H7 (cell line): ENCODE data around the gene SUN5. TPM values are rescaled to one million over a fixed set of nuclear protein-coding genes. Genes with fewer than 3 reads are reported as not detected.
"Not testable (repeated sequence)": the region's sequence is repeated elsewhere in the genome, so short reads cannot be mapped to it uniquely, and the experiment has no call there.

Source experiments
- DNase-seq: peaks from one replicate; pipeline ENCODE4 v3.0.0; 2012
- H3K27me3 ChIP-seq: 2 replicates; pipeline ENCODE4 v1.6.0; 2011; ENCODE audit warnings: mild to moderate bottlenecking, low read length; ENCODE audit not compliant: control insufficient read depth, insufficient read depth
- H3K36me3 ChIP-seq: replicated peaks from 2 replicates; pipeline ENCODE4 v1.5.1; 2011; ENCODE audit warnings: low read length; ENCODE audit not compliant: control insufficient read depth, insufficient read depth
- H3K4me3 ChIP-seq: 2 replicates; pipeline ENCODE4 v1.5.1; 2011; ENCODE audit warnings: low read depth, mild to moderate bottlenecking, control low read depth, low read length, moderate library complexity; ENCODE audit not compliant: insufficient read depth
- total RNA-seq: library from RNA; depleted of rRNA; stranded (reverse); fragments of >200 nt; shearing (Covaris generic); gene quantifications from 2 replicates; pipeline ENCODE4 v1.2.3, GENCODE V29; 2014; rRNA removed

The SUN5 gene, protein sequence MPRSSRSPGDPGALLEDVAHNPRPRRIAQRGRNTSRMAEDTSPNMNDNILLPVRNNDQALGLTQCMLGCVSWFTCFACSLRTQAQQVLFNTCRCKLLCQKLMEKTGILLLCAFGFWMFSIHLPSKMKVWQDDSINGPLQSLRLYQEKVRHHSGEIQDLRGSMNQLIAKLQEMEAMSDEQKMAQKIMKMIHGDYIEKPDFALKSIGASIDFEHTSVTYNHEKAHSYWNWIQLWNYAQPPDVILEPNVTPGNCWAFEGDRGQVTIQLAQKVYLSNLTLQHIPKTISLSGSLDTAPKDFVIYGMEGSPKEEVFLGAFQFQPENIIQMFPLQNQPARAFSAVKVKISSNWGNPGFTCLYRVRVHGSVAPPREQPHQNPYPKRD
- total RNA-seq: not detected in 2 replicates

DNA sequence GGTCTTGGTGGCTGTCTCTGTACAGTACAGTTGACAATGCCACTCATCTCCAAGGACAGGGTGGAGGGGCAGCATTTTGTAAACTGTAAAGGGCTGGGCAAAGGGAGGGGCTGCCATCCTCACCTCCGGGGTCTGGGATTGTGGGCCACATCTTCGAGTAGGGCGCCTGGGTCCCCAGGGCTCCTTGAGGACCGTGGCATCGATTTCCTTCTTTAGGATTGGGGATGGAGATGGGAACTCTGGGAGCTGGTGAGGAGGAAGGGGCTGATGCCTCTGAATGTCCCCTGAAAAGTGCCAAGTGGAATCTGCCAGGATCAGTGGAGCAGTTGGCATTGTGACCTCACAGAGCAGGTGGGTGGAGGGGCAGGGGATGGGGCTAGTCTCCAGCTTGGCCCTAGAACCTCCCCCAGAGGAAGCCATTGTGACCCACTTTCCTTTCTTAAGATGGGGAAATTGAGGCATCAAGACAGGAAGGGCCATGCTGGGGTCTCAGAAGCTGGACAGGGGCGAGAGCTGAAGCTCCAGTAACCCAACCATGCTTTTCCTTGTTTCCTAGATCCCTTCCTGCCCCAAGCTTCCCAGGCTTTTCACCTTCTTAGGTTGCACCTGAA lies at the start of gene SUN5:
SUN5 (minus strand) TSS at position 293 of the 611 bp plus-strand sequence; CDS start at position 200, 93 bp downstream.
- Histone ChIP-seq H3K36me3 (no peaks in the 10 kb centered on the region), H3K27me3 (no peaks in the 10 kb centered on the region), H3K4me3 (no peak within 1 kb of the TSS)
- DNase-seq: no peak

GRCh38 chr20:33053291-33054106 lies 49.3 kb upstream of the SUN5 start, which contains the start of gene BPIFB3:
TSS of gene BPIFB3 (plus strand) at chr20:33053903. CDS start at chr20:33055436, 1,533 bp downstream.
- no peaks in the 10 kb centered on the region for H3K36me3 ChIP-seq
- H3K4me3 ChIP-seq: no peak within 1 kb of the TSS
- DNase-seq: peak; percentile 73
- no peaks in the 10 kb centered on the region for H3K27me3 ChIP-seq

DNA sequence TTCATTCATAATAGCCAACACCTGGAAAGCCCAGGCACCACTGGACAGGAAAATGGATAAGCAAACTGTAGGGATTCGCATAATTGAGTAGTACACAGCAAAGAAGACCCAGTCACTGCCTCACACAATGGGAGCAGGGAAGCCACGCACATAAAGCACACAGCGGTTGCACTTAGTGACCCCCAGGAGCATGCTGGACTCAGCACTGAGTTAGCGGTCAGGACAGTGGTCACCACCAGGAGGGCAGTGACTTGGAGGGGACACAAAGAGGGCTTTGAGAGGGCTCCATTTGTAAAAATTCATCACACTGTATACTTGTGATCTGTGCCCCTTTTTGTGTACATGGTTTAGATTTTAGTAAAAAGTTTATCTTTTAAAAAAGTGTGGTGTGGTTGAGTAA lies 47.1 kb upstream of the SUN5 start:
- Histone ChIP-seq H3K4me3 (no peak overlapping the region), H3K36me3 (no peaks in the 10 kb centered on the region), H3K27me3 (no peaks in the 10 kb centered on the region)
- DNase-seq: no peak

GRCh38 chr20:33046412-33046811 lies 42.2 kb upstream of the SUN5 start:
- H3K27me3 ChIP-seq: no peaks in the 10 kb centered on the region
- DNase-seq: no peak
- no peak overlapping the region for H3K4me3 ChIP-seq
- H3K36me3 ChIP-seq: no peaks in the 10 kb centered on the region

DNA sequence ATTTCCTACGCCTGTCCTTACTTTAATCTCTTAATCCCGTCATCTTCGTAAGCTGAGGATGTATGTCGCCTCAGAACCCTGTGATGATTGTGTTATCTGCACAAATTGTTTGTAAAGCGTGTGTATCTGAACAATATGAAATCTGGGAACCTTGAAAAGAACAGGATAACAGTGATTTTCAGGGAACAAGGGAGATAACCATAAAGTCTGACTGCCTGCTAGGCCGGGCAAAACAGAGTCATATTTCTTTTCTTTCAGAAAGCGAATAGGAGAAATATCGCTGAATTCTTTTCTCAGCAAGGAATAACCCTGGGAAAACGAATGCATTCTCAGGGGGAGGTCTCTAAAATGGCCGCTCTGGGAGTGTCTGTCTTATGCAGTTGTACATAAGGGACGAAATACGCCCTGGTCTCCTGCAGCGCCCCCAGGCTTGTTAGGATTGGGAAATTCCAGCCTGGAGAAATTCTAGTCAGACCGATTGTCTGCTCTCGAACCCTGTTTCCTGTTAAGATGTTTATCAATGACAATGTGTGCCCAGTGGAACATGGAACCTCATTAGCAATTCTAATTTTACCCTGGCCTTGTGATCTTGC lies 41.0 kb upstream of the SUN5 start:
- not testable (repeated sequence) for H3K27me3 ChIP-seq, H3K4me3 ChIP-seq, H3K36me3 ChIP-seq, DNase-seq

DNA sequence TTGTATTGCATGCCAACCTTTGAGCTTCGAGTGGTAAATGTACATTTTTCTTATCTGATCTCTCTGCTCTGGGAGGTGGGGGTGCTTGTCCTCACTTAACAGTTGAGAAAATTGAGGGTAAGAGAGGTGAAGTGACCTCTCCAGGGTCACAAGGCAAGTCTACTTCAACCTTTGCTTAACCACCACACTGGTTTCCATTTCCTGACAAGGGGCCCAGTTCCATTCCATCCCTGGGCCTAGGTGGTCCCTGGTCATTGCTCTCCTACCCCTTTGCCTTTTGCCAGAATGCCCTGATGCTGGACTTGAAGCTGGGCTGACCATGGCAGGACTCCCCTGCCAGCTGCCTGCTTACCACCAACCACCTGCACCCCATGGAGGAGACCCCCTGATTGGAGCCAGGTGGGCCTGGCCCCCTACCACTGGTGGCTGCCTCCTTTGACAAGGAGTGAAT lies 39.5 kb upstream of the SUN5 start:
- Histone ChIP-seq H3K4me3 (no peak overlapping the region), H3K27me3 (no peaks in the 10 kb centered on the region), H3K36me3 (no peaks in the 10 kb centered on the region)
- DNase-seq: no peak

- no peak for DNase-seq
- no peaks in the 10 kb centered on the region for H3K36me3 ChIP-seq
- H3K4me3 ChIP-seq: no peak overlapping the region
Measured at GRCh38 chr20:33042983-33043730, 38.9 kb upstream of the SUN5 start.

GRCh38 chr20:33042430-33042829 lies 38.2 kb upstream of the SUN5 start:
- Histone ChIP-seq H3K27me3 (no peaks in the 10 kb centered on the region), H3K36me3 (no peaks in the 10 kb centered on the region), H3K4me3 (no peak overlapping the region)
- no peak for DNase-seq

More at GRCh38 chr20:33042983-33043730, 38.9 kb upstream of the SUN5 start:
- no peaks in the 10 kb centered on the region for H3K27me3 ChIP-seq

DNA sequence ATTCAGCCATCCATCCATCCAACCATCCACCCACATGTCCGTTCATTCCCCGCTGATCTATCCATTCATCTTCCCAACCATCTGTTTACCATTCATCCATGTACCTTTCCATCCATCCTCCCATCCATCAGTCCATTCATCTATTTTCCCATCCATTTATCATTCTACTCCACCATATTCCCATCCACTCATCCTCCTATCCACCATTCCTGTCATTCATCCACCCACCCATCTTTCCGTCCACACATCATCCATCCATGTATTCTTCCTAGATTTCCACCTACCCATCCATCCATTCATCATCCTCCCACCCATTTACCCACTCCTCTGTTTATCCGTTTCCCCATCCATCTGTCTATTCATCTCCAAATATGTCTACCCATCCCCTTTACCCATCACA lies 34.0 kb upstream of the SUN5 start:
- no peaks in the 10 kb centered on the region for H3K27me3 ChIP-seq
- no peak for DNase-seq
- no peaks in the 10 kb centered on the region for H3K36me3 ChIP-seq

GRCh38 chr20:33037456-33037855 lies 33.2 kb upstream of the SUN5 start:
- H3K4me3 ChIP-seq: no peak overlapping the region
- no peaks in the 10 kb centered on the region for H3K36me3 ChIP-seq
- no peaks in the 10 kb centered on the region for H3K27me3 ChIP-seq
- no peak for DNase-seq

More for the DNA sequence above, 34.0 kb upstream of the SUN5 start:
- H3K4me3 ChIP-seq: no peak overlapping the region

- DNase-seq: no peak
- Histone ChIP-seq H3K4me3 (no peak overlapping the region), H3K27me3 (no peaks in the 10 kb centered on the region), H3K36me3 (no peaks in the 10 kb centered on the region)
Measured at GRCh38 chr20:33034901-33035492, 30.8 kb upstream of the SUN5 start.

GRCh38 chr20:33034115-33034514 lies 29.9 kb upstream of the SUN5 start:
- no peaks in the 10 kb centered on the region for H3K27me3 ChIP-seq
- DNase-seq: no peak
- no peak overlapping the region for H3K4me3 ChIP-seq
- H3K36me3 ChIP-seq: no peaks in the 10 kb centered on the region

DNA sequence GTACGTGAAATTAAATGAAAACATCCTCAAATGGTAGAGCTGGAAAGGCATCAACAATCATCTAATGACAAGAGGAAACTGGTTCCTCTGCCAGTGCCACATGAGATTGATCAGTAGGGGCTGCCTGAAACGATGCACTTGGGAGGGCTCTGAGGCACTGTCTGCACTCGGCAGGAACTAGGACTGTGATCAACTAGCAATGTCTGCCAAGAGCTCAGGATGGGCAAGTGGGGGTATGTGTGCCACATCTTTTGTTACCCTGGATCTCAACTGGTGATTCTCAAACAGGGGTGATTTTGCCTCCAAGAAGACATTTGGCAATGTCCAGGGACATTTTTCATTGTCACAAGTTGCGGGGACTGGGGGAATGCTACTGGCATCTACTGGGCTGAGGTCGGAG lies 29.1 kb upstream of the SUN5 start:
- H3K4me3 ChIP-seq: no peak overlapping the region
- no peaks in the 10 kb centered on the region for H3K36me3 ChIP-seq
- H3K27me3 ChIP-seq: no peaks in the 10 kb centered on the region
- no peak for DNase-seq
